Keratinocyte (primary cell): Measurements from ENCODE around the gene TGFBRAP1. TPM values are rescaled to one million over a fixed set of nuclear protein-coding genes. Genes with fewer than 3 reads are reported as not detected.

Experiments used
- DNase-seq: peaks from one replicate; pipeline ENCODE4 v3.0.0-alpha.2; 2011; ENCODE audit warnings: low read depth, missing footprints, low spot score
- FAIRE-seq: peaks from 2 replicates; lab custom pipeline; 2011; peaks lifted over from hg19 to GRCh38; lab: Jason Lieb, UNC
- H2AFZ ChIP-seq: 2 replicates; pipeline ENCODE4 v1.6.0; 2012; ENCODE audit warnings: low read length, control low read depth, inconsistent platforms; ENCODE audit not compliant: control insufficient read depth
- H3K27ac ChIP-seq: 2 replicates; pipeline ENCODE4 v1.5.1; 2011; ENCODE audit warnings: low read length; ENCODE audit not compliant: control insufficient read depth, insufficient read depth
- H3K27me3 ChIP-seq: 3 replicates; pipeline ENCODE4 v1.6.0; 2011; ENCODE audit warnings: low read length; ENCODE audit not compliant: control insufficient read depth, insufficient read depth; ENCODE audit errors: extremely low read depth
- H3K36me3 ChIP-seq, 2 experiments: 2 replicates in 1 of 2; 3 replicates in 1 of 2; pipeline ENCODE4 v1.5.1; 2011; ENCODE audit warnings: low read length in 2 of 2, mild to moderate bottlenecking in 1 of 2; ENCODE audit not compliant: control insufficient read depth in 2 of 2, insufficient read depth in 2 of 2; ENCODE audit errors: extremely low read depth in 1 of 2
- H3K4me1 ChIP-seq: 3 replicates; pipeline ENCODE4 v1.5.1; 2011; ENCODE audit warnings: low read length; ENCODE audit not compliant: control insufficient read depth, insufficient read depth; ENCODE audit errors: extremely low read depth
- H3K4me2 ChIP-seq: 3 replicates; pipeline ENCODE4 v1.6.0; 2011; ENCODE audit warnings: low read depth, low read length; ENCODE audit not compliant: control insufficient read depth, insufficient read depth; ENCODE audit errors: extremely low read depth
- H3K4me3 ChIP-seq, 3 experiments: fragments of 200-600 bp in 1 of 3; sonication (generic) in 1 of 3; 2 replicates in 2 of 3; 3 replicates in 1 of 3; pipeline ENCODE4 v1.5.1; 2011 to 2016; ENCODE audit warnings: low read length in 3 of 3, mild to moderate bottlenecking in 3 of 3, control low read depth in 2 of 3, inconsistent platforms in 1 of 3, low read depth in 1 of 3, mixed read lengths in 1 of 3, mixed run types in 1 of 3, moderate library complexity in 1 of 3; ENCODE audit not compliant: control insufficient read depth in 2 of 3, insufficient read depth in 2 of 3; ENCODE audit errors: extremely low read depth in 1 of 3
- H3K79me2 ChIP-seq: 2 replicates; pipeline ENCODE4 v1.6.0; 2012; ENCODE audit warnings: low read length; ENCODE audit not compliant: control insufficient read depth, insufficient read depth
- H3K9ac ChIP-seq: 3 replicates; pipeline ENCODE4 v1.6.0; 2011; ENCODE audit warnings: low read length; ENCODE audit not compliant: control insufficient read depth, insufficient read depth; ENCODE audit errors: extremely low read depth
- H3K9me1 ChIP-seq: 3 replicates; pipeline ENCODE4 v1.6.0; 2011; ENCODE audit warnings: low read length; ENCODE audit not compliant: control insufficient read depth, insufficient read depth; ENCODE audit errors: extremely low read depth
- H3K9me3 ChIP-seq: 2 replicates; pipeline ENCODE4 v1.5.1; 2012; ENCODE audit warnings: low read depth, low read length; ENCODE audit not compliant: control insufficient read depth
- H4K20me1 ChIP-seq: 3 replicates; pipeline ENCODE4 v1.6.0; 2011; ENCODE audit warnings: low read length; ENCODE audit not compliant: control insufficient read depth, insufficient read depth; ENCODE audit errors: extremely low read depth
- CTCF ChIP-seq, 3 experiments: IDR thresholded peaks in 1 of 3; conservative IDR thresholded peaks in 1 of 3; optimal IDR thresholded peaks in 1 of 3; 2 replicates in 2 of 3; 3 replicates in 1 of 3; pipeline versions ENCODE3 to v1.5.1; 2011; ENCODE audit warnings: low read length in 3 of 3, mild to moderate bottlenecking in 3 of 3, moderate library complexity in 2 of 3, control low read depth in 1 of 3, inconsistent platforms in 1 of 3; ENCODE audit not compliant: insufficient read depth in 2 of 3; ENCODE audit errors: extremely low read depth in 1 of 3
- EZH2 ChIP-seq: IDR thresholded peaks from one replicate; pipeline ENCODE4 v1.6.1; 2012; ENCODE audit warnings: inconsistent platforms, mild to moderate bottlenecking, low read length, moderate library complexity
- dilution Hi-C: fragments of 300-500 bp; cut with MboI; formaldehyde crosslinking; loops from one replicate; pipeline ENCODE4 v1.7.0; 2020; ENCODE audit warnings: low sequenced_read_pairs; ENCODE audit not compliant: extremely low pct_ligation_motif_present
- polyA plus RNA-seq, 5 experiments: library from polyadenylated mRNA; depleted of rRNA in 3 of 5; stranded (reverse) in 3 of 5; stranded (forward) in 1 of 5; unstranded in 1 of 5; fragments of >200 nt; gene quantifications; 1 replicate in 1 of 5; 2 replicates in 3 of 5; 3 replicates in 1 of 5; pipeline versions ENCODE4 v1.2.1 to v1.2.3, GENCODE V29; 2011 to 2012; ENCODE audit warnings: missing spikeins in 2 of 5, low read depth in 1 of 5, low replicate concordance in 1 of 5

The TGFBRAP1 gene
- polyA plus RNA-seq, 1 donor (not counting 4 experiments of a cell fraction or from before 2014, with no cell fraction given): 9.3 TPM

GRCh38 chr2:105249891-105250290, 79.6 kb downstream of the TGFBRAP1 start:
- dilution Hi-C loops: no loop called here
- no peaks in the 10 kb centered on the region for H3K79me2 ChIP-seq
- no peaks in the 10 kb centered on the region for H3K9me1 ChIP-seq
- no peak for TF ChIP-seq CTCF (optimal IDR thresholded peaks at IDR 0.05 in 1 of 3, IDR thresholded peaks at IDR 0.05 in 1 of 3, conservative IDR thresholded peaks at IDR 0.05 in 1 of 3; ENCODE audit: extremely low read depth in 1 of 3, insufficient read depth in 2 of 3, low read length in 3 of 3)
- TF ChIP-seq EZH2: no peak
- H3K4me1 ChIP-seq: no peaks in the 10 kb centered on the region
- H3K9me3 ChIP-seq: no peaks in the 10 kb centered on the region
- no peak for DNase-seq
- no peak for FAIRE-seq
- H3K27ac ChIP-seq: no peak overlapping the region
- H3K4me3 ChIP-seq: no peak overlapping the region
- no peak overlapping the region for H3K9ac ChIP-seq
- no peaks in the 10 kb centered on the region for H4K20me1 ChIP-seq
- H3K4me2 ChIP-seq: no peak overlapping the region
- peaks cover 4% of the 10 kb centered on the region for H3K27me3 ChIP-seq
- no peaks in the 10 kb centered on the region for H3K36me3 ChIP-seq
- no peak overlapping the region for H2AFZ ChIP-seq

- Histone ChIP-seq H3K27me3 (peaks cover 4% of the 10 kb centered on the region), H3K4me1 (no peaks in the 10 kb centered on the region), H3K4me3 (no peak overlapping the region), H3K9me3 (no peaks in the 10 kb centered on the region), H3K36me3 (no peaks in the 10 kb centered on the region), H3K4me2 (no peak overlapping the region), H3K79me2 (no peaks in the 10 kb centered on the region), H4K20me1 (no peaks in the 10 kb centered on the region), H2AFZ (no peak overlapping the region), H3K9me1 (no peaks in the 10 kb centered on the region), H3K9ac (no peak overlapping the region), H3K27ac (no peak overlapping the region)
- TF ChIP-seq EZH2 (no peak), CTCF (optimal IDR thresholded peaks at IDR 0.05 in 1 of 3, IDR thresholded peaks at IDR 0.05 in 1 of 3, conservative IDR thresholded peaks at IDR 0.05 in 1 of 3; ENCODE audit: extremely low read depth in 1 of 3, insufficient read depth in 2 of 3, low read length in 3 of 3) (no peak)
- no peak for FAIRE-seq
- dilution Hi-C loops: no loop called here
- no peak for DNase-seq
These were observed 80.4 kb downstream of the TGFBRAP1 start for GRCh38 chr2:105249181-105249580.
